ENCODE measurements around the gene SEMA4A. TPM values are rescaled to one million over a fixed set of nuclear protein-coding genes. Genes with fewer than 3 reads are reported as not detected.

The SEMA4A gene
- total RNA-seq = 1 to 10 TPM; 2.1 to 7.6 (median 5.5) TPM
- long read RNA-seq, donor 1, partial matches to known transcripts = 1 of 3 reads
- long read RNA-seq, donor 1, other reads (novel, unspliced or antisense) = 0 of 3 reads
- long read RNA-seq, donor 2 = 0 reads

- no peak for TF ChIP-seq CTCF (IDR thresholded peaks at IDR 0.05)
- Histone ChIP-seq H3K9me3 (no peaks in the 10 kb centered on the region), H3K4me1 (ENCODE audit: low read depth) (no peaks in the 10 kb centered on the region), H3K36me3 (ENCODE audit: low read depth) (no peaks in the 10 kb centered on the region), H3K4me3 (no peak within 1 kb of the TSS)
- intact Hi-C loops (cut with DNase I, micrococcal nuclease) = no loop called here
- ATAC-seq = peak; percentile 60
- peak in 2 of 3 donors; percentile 55 to 70 for DNase-seq
Measured at GRCh38 chr1:156153362-156153761, at the start of gene SEMA4A. Gene SEMA4A (plus strand): TSS chr1:156153585. CDS start chr1:156154579, 994 bp downstream.

GRCh38 chr1:156104065-156104810, 49.1 kb upstream of the SEMA4A start:
- no peaks in the 10 kb centered on the region for H3K36me3 ChIP-seq (ENCODE audit: low read depth)
- no peak overlapping the region for H3K4me3 ChIP-seq
- ATAC-seq (peak; percentile 68), DNase-seq (peak; percentile 75 to 87 (median 82))
- TF ChIP-seq CTCF (IDR thresholded peaks at IDR 0.05) = no peak
- peaks cover 66% of the 10 kb centered on the region for H3K4me1 ChIP-seq (ENCODE audit: low read depth)
- intact Hi-C loops (cut with DNase I, micrococcal nuclease) = no loop called here
- no peaks in the 10 kb centered on the region for H3K9me3 ChIP-seq

GRCh38 chr1:156104861-156105832, 48.2 kb upstream of the SEMA4A start:
- Histone ChIP-seq H3K4me1 (ENCODE audit: low read depth) (peaks cover 59% of the 10 kb centered on the region), H3K9me3 (no peaks in the 10 kb centered on the region), H3K4me3 (no peak overlapping the region), H3K36me3 (ENCODE audit: low read depth) (no peaks in the 10 kb centered on the region)
- no peak for ATAC-seq
- no peak for TF ChIP-seq CTCF (IDR thresholded peaks at IDR 0.05)
- peak; percentile 28 to 71 (median 45) for DNase-seq
- intact Hi-C loops (cut with DNase I, micrococcal nuclease) = no loop called here

GRCh38 chr1:156106624-156107488, 46.5 kb upstream of the SEMA4A start:
- Histone ChIP-seq H3K4me1 (ENCODE audit: low read depth) (peaks cover 43% of the 10 kb centered on the region), H3K36me3 (ENCODE audit: low read depth) (no peaks in the 10 kb centered on the region), H3K9me3 (no peaks in the 10 kb centered on the region), H3K4me3 (no peak overlapping the region)
- peak in 2 of 3 donors; percentile 25 to 45 for DNase-seq
- peak; percentile 1 for ATAC-seq
- no peak for TF ChIP-seq CTCF (IDR thresholded peaks at IDR 0.05)
- intact Hi-C loops (cut with DNase I, micrococcal nuclease) = no loop called here

- DNase-seq (no peak), ATAC-seq (no peak)
- H3K4me1 ChIP-seq (ENCODE audit: low read depth) = peaks cover 34% of the 10 kb centered on the region
- intact Hi-C loops (cut with DNase I, micrococcal nuclease) = no loop called here
- H3K36me3 ChIP-seq (ENCODE audit: low read depth) = no peaks in the 10 kb centered on the region
- no peak for TF ChIP-seq CTCF (IDR thresholded peaks at IDR 0.05)
- H3K9me3 ChIP-seq = no peaks in the 10 kb centered on the region
- H3K4me3 ChIP-seq = no peak overlapping the region
Measured at GRCh38 chr1:156108057-156108456, 45.3 kb upstream of the SEMA4A start.
